WTC11 (cell line): ENCODE measurements around the gene ZNF362. TPM values are rescaled to one million over a fixed set of nuclear protein-coding genes. Genes with fewer than 3 reads are reported as not detected.

Source experiments
- ATAC-seq: fragments of 200-7000 bp; cut with Tn5 transposase; 2 replicates; pipeline ENCODE4 v1.10.0; 2021; ENCODE audit warnings: mild to moderate bottlenecking, moderate library complexity
- CTCF ChIA-PET: fragments of 300-600 bp; sonication (Branson Sonifier 250); formaldehyde crosslinking; loops from one replicate; lab custom pipeline; 2021; ENCODE audit warnings: antibody characterized with exemption; lab: Charles Lee
- POLR2A ChIA-PET: fragments of 350-600 bp; sonication (Branson Sonifier 250); formaldehyde crosslinking; loops from one replicate; lab custom pipeline; 2021; ENCODE audit warnings: antibody characterized with exemption; lab: Charles Lee
- DNase-seq: peaks from one replicate; pipeline ENCODE4 v3.0.0; 2021; ENCODE audit warnings: low spot score
- H3K27ac Mint-ChIP-seq: 2 replicates; pipeline ENCODE4 v1.8.0; 2021; ENCODE audit warnings: mixed read lengths
- H3K27me3 Mint-ChIP-seq: 2 replicates; pipeline ENCODE4 v1.8.0; 2021; ENCODE audit warnings: low read depth, mild to moderate bottlenecking, moderate library complexity, mixed read lengths
- H3K36me3 Mint-ChIP-seq: 2 replicates; pipeline ENCODE4 v1.8.0; 2021; ENCODE audit warnings: mixed read lengths
- H3K4me1 Mint-ChIP-seq: 2 replicates; pipeline ENCODE4 v1.8.0; 2022; ENCODE audit warnings: mixed read lengths
- H3K4me3 Mint-ChIP-seq: 2 replicates; pipeline ENCODE4 v1.8.0; 2021; ENCODE audit warnings: mild to moderate bottlenecking, moderate library complexity, mixed read lengths
- H3K9me3 Mint-ChIP-seq: 2 replicates; pipeline ENCODE4 v1.8.0; 2021; ENCODE audit warnings: mixed read lengths
- AFF4 ChIP-seq: sonication (generic); formaldehyde crosslinking; IDR thresholded peaks from 2 replicates; pipeline ENCODE4 v1.8.1; 2023; ENCODE audit warnings: mild to moderate bottlenecking, missing genetic modification reagents, borderline replicate concordance
- ARID4B ChIP-seq: sonication (generic); formaldehyde crosslinking; IDR thresholded peaks from 2 replicates; pipeline ENCODE4 v1.8.0; 2023; ENCODE audit warnings: missing genetic modification reagents, mild to moderate bottlenecking, borderline replicate concordance
- CREB1 ChIP-seq: sonication (generic); formaldehyde crosslinking; IDR thresholded peaks from 2 replicates; pipeline ENCODE4 v1.8.0; 2023; ENCODE audit warnings: mild to moderate bottlenecking, missing genetic modification reagents
- FOXK1 ChIP-seq: sonication (generic); formaldehyde crosslinking; IDR thresholded peaks from 2 replicates; pipeline ENCODE4 v1.8.0; 2022; ENCODE audit warnings: mild to moderate bottlenecking, moderate library complexity, missing genetic modification reagents
- GABPB1 ChIP-seq: sonication (generic); formaldehyde crosslinking; IDR thresholded peaks from 2 replicates; pipeline ENCODE4 v1.8.1; 2023; ENCODE audit warnings: mild to moderate bottlenecking, missing genetic modification reagents
- HMGXB4 ChIP-seq: sonication (generic); formaldehyde crosslinking; IDR thresholded peaks from 2 replicates; pipeline ENCODE4 v1.8.1; 2023; ENCODE audit warnings: mild to moderate bottlenecking, moderate library complexity, missing genetic modification reagents
- MXD4 ChIP-seq: fragments of 250-450 bp; sonication (Bioruptor Pico); IDR thresholded peaks from 2 replicates; pipeline ENCODE4 v1.8.0; 2021; ENCODE audit warnings: mild to moderate bottlenecking, moderate library complexity, borderline replicate concordance
- MYBL2 ChIP-seq: sonication (generic); formaldehyde crosslinking; IDR thresholded peaks from 2 replicates; pipeline ENCODE4 v1.8.1; 2023; ENCODE audit warnings: mild to moderate bottlenecking, moderate library complexity, missing genetic modification reagents
- NFATC4 ChIP-seq: fragments of 250-450 bp; sonication (Bioruptor Pico); IDR thresholded peaks from 2 replicates; pipeline ENCODE4 v1.9.0; 2021; ENCODE audit warnings: mild to moderate bottlenecking
- NR2C2 ChIP-seq: sonication (generic); formaldehyde crosslinking; IDR thresholded peaks from 2 replicates; pipeline ENCODE4 v1.8.0; 2022; ENCODE audit warnings: mild to moderate bottlenecking, missing genetic modification reagents
- NR3C1 ChIP-seq: sonication (generic); formaldehyde crosslinking; conservative IDR thresholded peaks from 2 replicates; pipeline ENCODE4 v1.8.1; 2023; ENCODE audit warnings: low read depth, mild to moderate bottlenecking, missing genetic modification reagents
- OVOL2 ChIP-seq: fragments of 250-450 bp; sonication (Bioruptor Pico); IDR thresholded peaks from 2 replicates; pipeline ENCODE4 v1.9.0; 2021; ENCODE audit warnings: mild to moderate bottlenecking, borderline replicate concordance
- PRRX2 ChIP-seq: fragments of 250-450 bp; sonication (Bioruptor Pico); IDR thresholded peaks from 2 replicates; pipeline ENCODE4 v1.8.0; 2021; ENCODE audit warnings: mild to moderate bottlenecking
- SMAD3 ChIP-seq: sonication (generic); formaldehyde crosslinking; IDR thresholded peaks from 2 replicates; pipeline ENCODE4 v1.8.0; 2022; ENCODE audit warnings: missing genetic modification reagents, mild to moderate bottlenecking, borderline replicate concordance
- SP1 ChIP-seq: sonication (generic); formaldehyde crosslinking; conservative IDR thresholded peaks from 2 replicates; pipeline ENCODE4 v1.8.1; 2022; ENCODE audit warnings: missing genetic modification reagents
- TEAD1 ChIP-seq: sonication (generic); formaldehyde crosslinking; IDR thresholded peaks from 2 replicates; pipeline ENCODE4 v1.8.0; 2022; ENCODE audit warnings: mild to moderate bottlenecking, missing genetic modification reagents
- TP53 ChIP-seq: sonication (generic); formaldehyde crosslinking; IDR thresholded peaks from 2 replicates; pipeline ENCODE4 v1.8.1; 2023; ENCODE audit warnings: mild to moderate bottlenecking, missing genetic modification reagents
- ZBTB21 ChIP-seq: sonication (generic); formaldehyde crosslinking; IDR thresholded peaks from 2 replicates; pipeline ENCODE4 v1.8.1; 2023; ENCODE audit warnings: mild to moderate bottlenecking, missing genetic modification reagents, borderline replicate concordance
- total RNA-seq: library from RNA; stranded (reverse); gene quantifications from 3 replicates; pipeline ENCODE4 v1.2.3, GENCODE V29; 2021
- TF ChIP-seq, protein P1 (sequence below): sonication (generic); formaldehyde crosslinking; IDR thresholded peaks from 2 replicates; pipeline ENCODE4 v1.8.0; 2022; ENCODE audit warnings: mild to moderate bottlenecking, missing genetic modification reagents
- TF ChIP-seq, protein P2 (sequence below): sonication (generic); formaldehyde crosslinking; IDR thresholded peaks from 2 replicates; pipeline ENCODE4 v1.8.0; 2022; ENCODE audit warnings: mild to moderate bottlenecking, missing genetic modification reagents

Gene ZNF362
- total RNA-seq, 1 experiment from 2014 or later, result 24.2 TPM

GRCh38 chr1:33327587-33328325, 71.5 kb downstream of the ZNF362 start (continued):
- TF ChIP-seq ARID4B (CRISPR knock-in tag), result no peak
- no peak for TF ChIP-seq MYBL2 (CRISPR knock-in tag)
- no peak for TF ChIP-seq ZBTB21

GRCh38 chr1:33328817-33329216, 72.5 kb downstream of the ZNF362 start:
- Mint-ChIP-seq H3K4me1 (no peaks in the 10 kb centered on the region), H3K27me3 (no peaks in the 10 kb centered on the region; the same call in 1 of the 2 replicates), H3K27ac (no peak overlapping the region), H3K9me3 (no peaks in the 10 kb centered on the region), H3K36me3 (no peaks in the 10 kb centered on the region), H3K4me3 (no peak overlapping the region)
- ATAC-seq (no peak), DNase-seq (no peak)
- CTCF ChIA-PET, result interaction anchor here (0.9 to 3.8 kb wide), 3 partner anchors 13 to 33 kb away, joined by 3 to 11 read pairs (median 5); no protein-coding TSS in a partner anchor
- POLR2A ChIA-PET, result no interaction called here
- TF ChIP-seq MXD4 (CRISPR knock-in tag) (no peak), CREB1 (CRISPR knock-in tag) (no peak)

GRCh38 chr1:33329600-33330305, 73.5 kb downstream of the ZNF362 start:
- H3K4me1 Mint-ChIP-seq, result no peaks in the 10 kb centered on the region
- no peaks in the 10 kb centered on the region for H3K36me3 Mint-ChIP-seq
- ChIA-PET CTCF (interaction anchor here (0.6 to 3.8 kb wide), 3 partner anchors 9 to 34 kb away, joined by 3 to 11 read pairs (median 9); no protein-coding TSS in a partner anchor), POLR2A (no interaction called here)
- ATAC-seq, result no peak
- no peaks in the 10 kb centered on the region; the same call in 1 of the 2 replicates for H3K27me3 Mint-ChIP-seq
- no peak for DNase-seq
- no peak overlapping the region for H3K27ac Mint-ChIP-seq
- H3K9me3 Mint-ChIP-seq, result no peaks in the 10 kb centered on the region
- H3K4me3 Mint-ChIP-seq, result no peak overlapping the region
- TF ChIP-seq, protein P1, sequence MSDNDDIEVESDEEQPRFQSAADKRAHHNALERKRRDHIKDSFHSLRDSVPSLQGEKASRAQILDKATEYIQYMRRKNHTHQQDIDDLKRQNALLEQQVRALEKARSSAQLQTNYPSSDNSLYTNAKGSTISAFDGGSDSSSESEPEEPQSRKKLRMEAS (CRISPR knock-in tag), result no peak
- TF ChIP-seq HMGXB4, result no peak
- TF ChIP-seq NFATC4 (CRISPR knock-in tag), result no peak
- no peak for TF ChIP-seq NR3C1 (CRISPR knock-in tag)
- TF ChIP-seq PRRX2 (CRISPR knock-in tag), result no peak
- TF ChIP-seq OVOL2 (CRISPR knock-in tag), result no peak
- no peak for TF ChIP-seq AFF4
- TF ChIP-seq GABPB1 (CRISPR knock-in tag), result no peak
- no peak for TF ChIP-seq TEAD1 (CRISPR knock-in tag)
- TF ChIP-seq NR2C2 (CRISPR knock-in tag), result no peak
- TF ChIP-seq SP1 (CRISPR knock-in tag), result no peak
- TF ChIP-seq SMAD3 (CRISPR knock-in tag), result no peak
- no peak for TF ChIP-seq TP53 (CRISPR knock-in tag)
- no peak for TF ChIP-seq FOXK1 (CRISPR knock-in tag)
- TF ChIP-seq, protein P2, sequence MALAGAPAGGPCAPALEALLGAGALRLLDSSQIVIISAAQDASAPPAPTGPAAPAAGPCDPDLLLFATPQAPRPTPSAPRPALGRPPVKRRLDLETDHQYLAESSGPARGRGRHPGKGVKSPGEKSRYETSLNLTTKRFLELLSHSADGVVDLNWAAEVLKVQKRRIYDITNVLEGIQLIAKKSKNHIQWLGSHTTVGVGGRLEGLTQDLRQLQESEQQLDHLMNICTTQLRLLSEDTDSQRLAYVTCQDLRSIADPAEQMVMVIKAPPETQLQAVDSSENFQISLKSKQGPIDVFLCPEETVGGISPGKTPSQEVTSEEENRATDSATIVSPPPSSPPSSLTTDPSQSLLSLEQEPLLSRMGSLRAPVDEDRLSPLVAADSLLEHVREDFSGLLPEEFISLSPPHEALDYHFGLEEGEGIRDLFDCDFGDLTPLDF (CRISPR knock-in tag), result no peak
